Measurements from ENCODE around the gene NCK2. TPM values are rescaled to one million over a fixed set of nuclear protein-coding genes. Genes with fewer than 3 reads are reported as not detected.

NCK2 gene
- total RNA-seq, 1 experiment from 2014 or later: 89.0 TPM

- POLR2A ChIA-PET: no interaction called here
- no TSS peak for BruUV-seq (replicated peaks)
- TF ChIP-seq CTCF (IDR thresholded peaks at IDR 0.05; ENCODE audit: insufficient read depth in 1 of 2, low read depth in 1 of 2, low read length in 1 of 2, severe bottlenecking in 1 of 2, unreplicated experiment in 1 of 2): no peak
- no peaks in the 10 kb centered on the region for H3K27me3 ChIP-seq (replicated peaks; ENCODE audit: control insufficient read depth, insufficient read depth, low read length)
- peaks cover 5% of the 10 kb centered on the region; the same call in 1 of the 2 replicates for H3K4me1 ChIP-seq
- no peak overlapping the region for H3K4me3 ChIP-seq (ENCODE audit: low read depth, low read length)
- H3K4me1 Mint-ChIP-seq (ENCODE audit: low read depth, unreplicated experiment): peaks cover 7% of the 10 kb centered on the region
- no peak overlapping the region for H3K4me3 Mint-ChIP-seq (ENCODE audit: unreplicated experiment)
- CTCF ChIA-PET: no interaction called here
- H3K27ac Mint-ChIP-seq (ENCODE audit: unreplicated experiment): no peak overlapping the region
- no peaks in the 10 kb centered on the region for H3K9me3 Mint-ChIP-seq (ENCODE audit: unreplicated experiment)
- DNase-seq: no peak
- no peaks in the 10 kb centered on the region for H3K27me3 Mint-ChIP-seq (ENCODE audit: insufficient read depth, unreplicated experiment)
- intact Hi-C loops (cut with micrococcal nuclease; ENCODE audit: unreplicated experiment): no loop called here
- no peaks in the 10 kb centered on the region for H3K9me3 ChIP-seq
- peaks cover 75% of the 10 kb centered on the region for H3K36me3 Mint-ChIP-seq (ENCODE audit: insufficient read depth, unreplicated experiment)
- no peaks in the 10 kb centered on the region; the same call in none of the 2 replicates for H3K36me3 ChIP-seq (ENCODE audit: control insufficient read depth, insufficient read depth, low read length)
These were observed 116.5 kb downstream of the NCK2 start for GRCh38 chr2:105861200-105861599.

GRCh38 chr2:105862843-105863242, 118.1 kb downstream of the NCK2 start:
- no peak overlapping the region for H3K27ac Mint-ChIP-seq (ENCODE audit: unreplicated experiment)
- CTCF ChIA-PET: interaction anchor here (0.9 kb wide), 1 partner anchor 25 kb away, joined by 3 read pairs; no protein-coding TSS in a partner anchor
- H3K4me1 ChIP-seq: peaks cover 12% of the 10 kb centered on the region; the same call in 1 of the 2 replicates

GRCh38 chr2:105864262-105864661, 119.5 kb downstream of the NCK2 start:
- H3K9me3 ChIP-seq: no peaks in the 10 kb centered on the region
- H3K36me3 Mint-ChIP-seq (ENCODE audit: insufficient read depth, unreplicated experiment): peaks cover 65% of the 10 kb centered on the region
- TF ChIP-seq CTCF (IDR thresholded peaks at IDR 0.05; ENCODE audit: insufficient read depth in 1 of 2, low read depth in 1 of 2, low read length in 1 of 2, severe bottlenecking in 1 of 2, unreplicated experiment in 1 of 2): no peak
- no peak overlapping the region for H3K4me3 ChIP-seq (ENCODE audit: low read depth, low read length)
- H3K27me3 Mint-ChIP-seq (ENCODE audit: insufficient read depth, unreplicated experiment): no peaks in the 10 kb centered on the region
- no peaks in the 10 kb centered on the region; the same call in none of the 2 replicates for H3K36me3 ChIP-seq (ENCODE audit: control insufficient read depth, insufficient read depth, low read length)
- no TSS peak for BruUV-seq (replicated peaks)
- no peaks in the 10 kb centered on the region for H3K27me3 ChIP-seq (replicated peaks; ENCODE audit: control insufficient read depth, insufficient read depth, low read length)
- peaks cover 12% of the 10 kb centered on the region; the same call in 1 of the 2 replicates for H3K4me1 ChIP-seq
- intact Hi-C loops (cut with micrococcal nuclease; ENCODE audit: unreplicated experiment): no loop called here
- peaks cover 9% of the 10 kb centered on the region for H3K4me1 Mint-ChIP-seq (ENCODE audit: low read depth, unreplicated experiment)
- DNase-seq: no peak
- H3K4me3 Mint-ChIP-seq (ENCODE audit: unreplicated experiment): no peak overlapping the region
- ChIA-PET POLR2A (no interaction called here), CTCF (no interaction called here)
- H3K9me3 Mint-ChIP-seq (ENCODE audit: unreplicated experiment): no peaks in the 10 kb centered on the region
- H3K27ac Mint-ChIP-seq (ENCODE audit: unreplicated experiment): peak overlapping the region; percentile 46

More at GRCh38 chr2:105862843-105863242, 118.1 kb downstream of the NCK2 start:
- no peak for TF ChIP-seq CTCF (IDR thresholded peaks at IDR 0.05; ENCODE audit: insufficient read depth in 1 of 2, low read depth in 1 of 2, low read length in 1 of 2, severe bottlenecking in 1 of 2, unreplicated experiment in 1 of 2)
- POLR2A ChIA-PET: no interaction called here
- no peak for DNase-seq
- Mint-ChIP-seq H3K9me3 (ENCODE audit: unreplicated experiment) (no peaks in the 10 kb centered on the region), H3K4me3 (ENCODE audit: unreplicated experiment) (no peak overlapping the region), H3K27me3 (ENCODE audit: insufficient read depth, unreplicated experiment) (no peaks in the 10 kb centered on the region), H3K36me3 (ENCODE audit: insufficient read depth, unreplicated experiment) (peaks cover 68% of the 10 kb centered on the region), H3K4me1 (ENCODE audit: low read depth, unreplicated experiment) (peaks cover 4% of the 10 kb centered on the region)
- no peaks in the 10 kb centered on the region for H3K9me3 ChIP-seq
- H3K36me3 ChIP-seq (ENCODE audit: control insufficient read depth, insufficient read depth, low read length): no peaks in the 10 kb centered on the region; the same call in none of the 2 replicates
- intact Hi-C loops (cut with micrococcal nuclease; ENCODE audit: unreplicated experiment): no loop called here
- H3K4me3 ChIP-seq (ENCODE audit: low read depth, low read length): no peak overlapping the region
- BruUV-seq (replicated peaks): no TSS peak
- H3K27me3 ChIP-seq (replicated peaks; ENCODE audit: control insufficient read depth, insufficient read depth, low read length): no peaks in the 10 kb centered on the region
